ENCODE results near the gene DLGAP1.

The DLGAP1 gene

GRCh38 chr18:3585656-3586509, 869.2 kb downstream of the DLGAP1 start (continued):
- TF ChIP-seq ZBTB21 (tag by site-specific recombination; IDR thresholded peaks at IDR 0.05) (no peak), PATZ1 (tag by site-specific recombination; IDR thresholded peaks at IDR 0.05) (peak; percentile 41; the same call in 1 of the 2 replicates), PRDM1 (tag by site-specific recombination; IDR thresholded peaks at IDR 0.05) (no peak), ZNF140 (tag by site-specific recombination; IDR thresholded peaks at IDR 0.05) (no peak), HIC1 (tag by site-specific recombination; IDR thresholded peaks at IDR 0.05) (no peak), KLF10 (tag by site-specific recombination; IDR thresholded peaks at IDR 0.05) (no peak), GLI4 (tag by site-specific recombination; IDR thresholded peaks at IDR 0.05) (no peak), SP3 (tag by site-specific recombination; IDR thresholded peaks at IDR 0.05) (0 out of 2 replicates have a peak, but pooled peaks have one; percentile 46), PRDM10 (tag by site-specific recombination; IDR thresholded peaks at IDR 0.05) (0 out of 2 replicates have a peak, but pooled peaks have one; percentile 15), ZXDB (tag by site-specific recombination; IDR thresholded peaks at IDR 0.05) (peak; percentile 54; the same call in 1 of the 2 replicates), REST (tag by site-specific recombination; IDR thresholded peaks at IDR 0.05) (no peak), HOXD13 (CRISPR knock-in tag; IDR thresholded peaks at IDR 0.05; ENCODE audit: borderline replicate concordance) (no peak), ZNF404 (tag by site-specific recombination; IDR thresholded peaks at IDR 0.05) (no peak), MZF1 (tag by site-specific recombination; IDR thresholded peaks at IDR 0.05; ENCODE audit: borderline replicate concordance) (no peak), ZNF26 (tag by site-specific recombination; IDR thresholded peaks at IDR 0.05) (no peak), ZBTB44 (tag by site-specific recombination; IDR thresholded peaks at IDR 0.05) (peak; percentile 66; the same call in 1 of the 2 replicates), FEZF1 (tag by site-specific recombination; IDR thresholded peaks at IDR 0.05) (no peak), ZNF266 (tag by site-specific recombination; IDR thresholded peaks at IDR 0.05; ENCODE audit: low read depth) (no peak), ZNF449 (tag by site-specific recombination; IDR thresholded peaks at IDR 0.05) (no peak), ZNF433 (tag by site-specific recombination; IDR thresholded peaks at IDR 0.05; ENCODE audit: low read depth) (no peak)
